Erythroblast (primary cell): ENCODE measurements around the gene CEP170B.

Source experiments
- GATA1 ChIP-seq: IDR thresholded peaks from 2 replicates; pipeline ENCODE4 v1.6.1; 2011; ENCODE audit warnings: low read depth, mild to moderate bottlenecking, control low read depth, low read length, moderate library complexity
- POLR2A ChIP-seq: IDR thresholded peaks from 2 replicates; pipeline ENCODE4 v1.6.1; 2011; ENCODE audit warnings: mild to moderate bottlenecking, low read length

- no peak for TF ChIP-seq POLR2A
- TF ChIP-seq GATA1, result no peak
Measured at GRCh38 chr14:104926619-104927431, 61.8 kb downstream of the CEP170B start.
